ENCODE data around the gene PCCB.

GRCh38 chr3:136277115-136277514 is 27.0 kb downstream of the PCCB start:
- TF ChIP-seq, protein P1, sequence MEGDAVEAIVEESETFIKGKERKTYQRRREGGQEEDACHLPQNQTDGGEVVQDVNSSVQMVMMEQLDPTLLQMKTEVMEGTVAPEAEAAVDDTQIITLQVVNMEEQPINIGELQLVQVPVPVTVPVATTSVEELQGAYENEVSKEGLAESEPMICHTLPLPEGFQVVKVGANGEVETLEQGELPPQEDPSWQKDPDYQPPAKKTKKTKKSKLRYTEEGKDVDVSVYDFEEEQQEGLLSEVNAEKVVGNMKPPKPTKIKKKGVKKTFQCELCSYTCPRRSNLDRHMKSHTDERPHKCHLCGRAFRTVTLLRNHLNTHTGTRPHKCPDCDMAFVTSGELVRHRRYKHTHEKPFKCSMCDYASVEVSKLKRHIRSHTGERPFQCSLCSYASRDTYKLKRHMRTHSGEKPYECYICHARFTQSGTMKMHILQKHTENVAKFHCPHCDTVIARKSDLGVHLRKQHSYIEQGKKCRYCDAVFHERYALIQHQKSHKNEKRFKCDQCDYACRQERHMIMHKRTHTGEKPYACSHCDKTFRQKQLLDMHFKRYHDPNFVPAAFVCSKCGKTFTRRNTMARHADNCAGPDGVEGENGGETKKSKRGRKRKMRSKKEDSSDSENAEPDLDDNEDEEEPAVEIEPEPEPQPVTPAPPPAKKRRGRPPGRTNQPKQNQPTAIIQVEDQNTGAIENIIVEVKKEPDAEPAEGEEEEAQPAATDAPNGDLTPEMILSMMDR (conservative IDR thresholded peaks at IDR 0.05; ENCODE audit: low read depth, low read length) = no peak
- no peak for TF ChIP-seq EZH2 (IDR thresholded peaks at IDR 0.05; ENCODE audit: low read length, unreplicated experiment)
